ENCODE data around the gene VPS4A.

The VPS4A gene

GRCh38 chr16:69307091-69307490 is 4.1 kb upstream of the VPS4A start:
- no peak for DNase-seq (ENCODE audit: low spot score)

GRCh38 chr16:69307856-69308255 is 3.3 kb upstream of the VPS4A start:
- no peak for DNase-seq (ENCODE audit: low spot score)

GRCh38 chr16:69309316-69309715 is 1.8 kb upstream of the VPS4A start:
- no peak for DNase-seq (ENCODE audit: low spot score)

- DNase-seq (ENCODE audit: low spot score): no peak
These were observed 610 bp downstream of the VPS4A start for GRCh38 chr16:69311533-69312387.

- no peak for DNase-seq (ENCODE audit: low spot score)
These were observed 2.3 kb downstream of the VPS4A start for GRCh38 chr16:69313469-69313868.

GRCh38 chr16:69314534-69314933 is 3.4 kb downstream of the VPS4A start:
- no peak for DNase-seq (ENCODE audit: low spot score)

GRCh38 chr16:69315486-69316311 is 4.5 kb downstream of the VPS4A start:
- DNase-seq (ENCODE audit: low spot score): no peak

- no peak for DNase-seq (ENCODE audit: low spot score)
These were observed 5.5 kb downstream of the VPS4A start for GRCh38 chr16:69316595-69317034.

- no peak for DNase-seq (ENCODE audit: low spot score)
These were observed 7.2 kb downstream of the VPS4A start for GRCh38 chr16:69318177-69318910.

- no peak for DNase-seq (ENCODE audit: low spot score)
These were observed 7.8 kb downstream of the VPS4A start for GRCh38 chr16:69318911-69319289.

- DNase-seq (ENCODE audit: low spot score): no peak
These were observed 8.2 kb downstream of the VPS4A start for GRCh38 chr16:69319381-69319780.

- no peak for DNase-seq (ENCODE audit: low spot score)
These were observed 8.9 kb downstream of the VPS4A start for GRCh38 chr16:69319826-69320739.

- no peak for DNase-seq (ENCODE audit: low spot score)
These were observed 9.6 kb downstream of the VPS4A start for GRCh38 chr16:69320740-69321073.

GRCh38 chr16:69321080-69321479 is 9.9 kb downstream of the VPS4A start:
- no peak for DNase-seq (ENCODE audit: low spot score)

GRCh38 chr16:69322343-69322742 is 11.2 kb downstream of the VPS4A start:
- DNase-seq (ENCODE audit: low spot score): no peak

- DNase-seq (ENCODE audit: low spot score): no peak
These were observed 12.3 kb downstream of the VPS4A start for GRCh38 chr16:69323415-69323814.

- peak; percentile 69 for DNase-seq (ENCODE audit: low spot score)
These were observed 12.9 kb downstream of the VPS4A start for GRCh38 chr16:69324013-69324531.

GRCh38 chr16:69324585-69325253 is 13.6 kb downstream of the VPS4A start:
- no peak for DNase-seq (ENCODE audit: low spot score)

GRCh38 chr16:69325784-69326171 is 14.6 kb downstream of the VPS4A start:
- no peak for DNase-seq (ENCODE audit: low spot score)

- DNase-seq (ENCODE audit: low spot score): no peak
These were observed 15.2 kb downstream of the VPS4A start for GRCh38 chr16:69326172-69326873.

Measured in cerebellar cortex (tissue), 1 donor.